WERI-Rb-1 (cell line): ENCODE results near the gene ZDHHC4.

Experiments used
- DNase-seq: peaks from one replicate; pipeline ENCODE4 v3.0.0-alpha.2; 2020
- H3K27ac ChIP-seq: fragments of 250-450 bp; sonication (Bioruptor Pico); 2 replicates; pipeline ENCODE4 v1.5.1; 2020; ENCODE audit warnings: mild to moderate bottlenecking, moderate library complexity
- H3K27me3 ChIP-seq: fragments of 250-450 bp; sonication (Bioruptor Pico); 2 replicates; pipeline ENCODE4 v1.5.1; 2021; ENCODE audit warnings: mild to moderate bottlenecking, low read depth, moderate library complexity; ENCODE audit not compliant: insufficient read depth, severe bottlenecking
- H3K36me3 ChIP-seq: fragments of 250-450 bp; sonication (Bioruptor Pico); 2 replicates; pipeline ENCODE4 v1.5.1; 2020; ENCODE audit warnings: mild to moderate bottlenecking, moderate library complexity
- H3K4me3 ChIP-seq: 2 replicates; pipeline ENCODE4 v1.5.1; 2011; ENCODE audit warnings: low read depth, mild to moderate bottlenecking, control low read depth, low read length
- H3K9me3 ChIP-seq: fragments of 250-450 bp; sonication (Bioruptor Pico); 2 replicates; pipeline ENCODE4 v1.5.1; 2021; ENCODE audit warnings: mild to moderate bottlenecking, moderate library complexity; ENCODE audit not compliant: severe bottlenecking
- TF ChIP-seq, protein P1 (sequence below): IDR thresholded peaks from 2 replicates; pipeline ENCODE4 v1.5.1; 2011; ENCODE audit warnings: low read depth, mild to moderate bottlenecking, control low read depth, inconsistent platforms, low read length

ZDHHC4 gene

DNA sequence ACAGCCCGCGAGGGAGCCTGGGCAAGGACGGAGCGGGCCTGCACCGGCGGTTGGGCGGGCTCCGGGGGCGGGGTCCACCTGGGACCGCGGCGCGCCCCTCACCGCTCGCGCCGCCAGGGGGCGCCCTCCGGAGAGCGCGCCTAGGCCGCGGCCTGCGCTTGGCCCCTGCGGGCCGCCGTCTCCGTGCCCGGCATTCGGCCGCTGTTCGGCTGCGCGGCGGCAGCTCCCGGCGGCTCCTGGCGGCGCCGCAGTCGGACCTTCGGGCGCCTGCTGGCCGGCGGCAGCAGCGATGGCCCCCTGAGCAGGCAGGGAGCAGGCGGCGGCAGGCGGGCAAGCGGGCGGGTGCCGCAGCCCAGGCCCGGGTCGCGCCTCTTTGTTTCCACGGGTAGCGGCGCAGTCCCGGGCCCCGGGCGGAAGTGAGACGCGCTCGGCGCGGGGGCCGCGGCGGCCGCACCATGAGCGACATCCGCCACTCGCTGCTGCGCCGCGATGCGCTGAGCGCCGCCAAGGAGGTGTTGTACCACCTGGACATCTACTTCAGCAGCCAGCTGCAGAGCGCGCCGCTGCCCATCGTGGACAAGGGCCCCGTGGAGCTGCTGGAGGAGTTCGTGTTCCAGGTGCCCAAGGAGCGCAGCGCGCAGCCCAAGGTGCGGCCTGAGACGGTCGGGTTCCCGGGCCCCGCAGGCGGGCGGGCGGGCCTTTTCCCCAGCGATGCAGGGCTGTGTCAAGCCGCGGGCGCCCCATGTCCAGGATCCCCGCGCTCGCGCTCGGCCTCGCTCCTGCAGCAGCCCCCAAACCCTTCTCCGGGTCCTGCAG is 12.8 kb downstream of the ZDHHC4 start, which contains the start of gene INTS15:
Gene INTS15 (plus strand): TSS at position 193 of the 816 bp plus-strand sequence. CDS start 263 bp downstream, at position 456.
- TF ChIP-seq, protein P1, sequence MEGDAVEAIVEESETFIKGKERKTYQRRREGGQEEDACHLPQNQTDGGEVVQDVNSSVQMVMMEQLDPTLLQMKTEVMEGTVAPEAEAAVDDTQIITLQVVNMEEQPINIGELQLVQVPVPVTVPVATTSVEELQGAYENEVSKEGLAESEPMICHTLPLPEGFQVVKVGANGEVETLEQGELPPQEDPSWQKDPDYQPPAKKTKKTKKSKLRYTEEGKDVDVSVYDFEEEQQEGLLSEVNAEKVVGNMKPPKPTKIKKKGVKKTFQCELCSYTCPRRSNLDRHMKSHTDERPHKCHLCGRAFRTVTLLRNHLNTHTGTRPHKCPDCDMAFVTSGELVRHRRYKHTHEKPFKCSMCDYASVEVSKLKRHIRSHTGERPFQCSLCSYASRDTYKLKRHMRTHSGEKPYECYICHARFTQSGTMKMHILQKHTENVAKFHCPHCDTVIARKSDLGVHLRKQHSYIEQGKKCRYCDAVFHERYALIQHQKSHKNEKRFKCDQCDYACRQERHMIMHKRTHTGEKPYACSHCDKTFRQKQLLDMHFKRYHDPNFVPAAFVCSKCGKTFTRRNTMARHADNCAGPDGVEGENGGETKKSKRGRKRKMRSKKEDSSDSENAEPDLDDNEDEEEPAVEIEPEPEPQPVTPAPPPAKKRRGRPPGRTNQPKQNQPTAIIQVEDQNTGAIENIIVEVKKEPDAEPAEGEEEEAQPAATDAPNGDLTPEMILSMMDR: peak; percentile 77
- Histone ChIP-seq H3K27me3 (no peaks in the 10 kb centered on the region), H3K36me3 (peaks cover 73% of the 10 kb centered on the region), H3K27ac (peak within 1 kb of the TSS; percentile 89), H3K4me3 (peak within 1 kb of the TSS; percentile 94), H3K9me3 (no peaks in the 10 kb centered on the region)
- DNase-seq: peak; percentile 74

DNA sequence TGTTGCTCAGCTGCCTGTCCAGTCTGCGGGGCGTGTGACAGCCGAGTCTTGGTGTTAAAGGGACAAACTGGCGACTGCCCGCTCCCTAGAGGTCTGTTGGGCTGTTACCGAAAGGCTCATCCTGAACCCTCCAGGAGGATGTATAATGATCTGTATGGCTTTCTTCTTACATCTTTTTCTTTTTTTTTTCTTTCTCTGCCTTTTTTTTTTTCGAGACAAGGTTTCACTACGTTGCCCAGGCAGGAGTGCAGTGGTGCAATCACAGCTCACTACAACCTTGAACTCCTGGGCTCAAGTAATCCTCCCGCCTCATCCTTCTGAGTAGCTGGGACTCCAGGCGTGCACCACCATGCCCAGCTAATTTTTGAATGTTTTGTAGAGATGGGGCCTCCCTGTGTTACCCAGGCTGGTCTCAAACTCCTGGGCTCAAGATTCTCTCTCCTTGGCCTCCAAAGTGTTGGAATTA is 13.4 kb downstream of the ZDHHC4 start:
- Histone ChIP-seq H3K27ac (peak overlapping the region; percentile 89), H3K4me3 (peak overlapping the region; percentile 94), H3K27me3 (no peaks in the 10 kb centered on the region), H3K36me3 (peaks cover 73% of the 10 kb centered on the region), H3K9me3 (no peaks in the 10 kb centered on the region)
- peak; percentile 49 for DNase-seq
- TF ChIP-seq, protein P1: no peak

DNA sequence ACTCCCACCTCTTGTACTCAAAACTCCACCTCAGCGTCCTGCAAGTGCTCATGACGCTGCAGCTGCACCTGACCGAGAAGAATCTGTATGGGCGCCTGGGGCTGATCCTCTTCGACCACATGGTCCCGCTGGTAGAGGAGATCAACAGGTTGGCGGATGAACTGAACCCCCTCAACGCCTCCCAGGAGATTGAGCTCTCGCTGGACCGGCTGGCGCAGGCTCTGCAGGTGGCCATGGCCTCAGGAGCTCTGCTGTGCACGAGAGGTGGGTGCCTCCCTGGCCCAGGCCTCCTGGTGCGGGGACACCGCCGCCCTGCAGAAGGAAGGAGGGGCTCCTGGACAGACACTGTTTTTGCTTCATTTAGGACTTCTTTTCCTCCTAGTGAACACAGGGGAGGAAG is 22.8 kb downstream of the ZDHHC4 start:
- Histone ChIP-seq H3K36me3 (peaks cover 89% of the 10 kb centered on the region), H3K27me3 (no peaks in the 10 kb centered on the region), H3K27ac (peak overlapping the region; percentile 98), H3K9me3 (no peaks in the 10 kb centered on the region), H3K4me3 (no peak overlapping the region)
- TF ChIP-seq, protein P1: no peak
- DNase-seq: peak; percentile 86

DNA sequence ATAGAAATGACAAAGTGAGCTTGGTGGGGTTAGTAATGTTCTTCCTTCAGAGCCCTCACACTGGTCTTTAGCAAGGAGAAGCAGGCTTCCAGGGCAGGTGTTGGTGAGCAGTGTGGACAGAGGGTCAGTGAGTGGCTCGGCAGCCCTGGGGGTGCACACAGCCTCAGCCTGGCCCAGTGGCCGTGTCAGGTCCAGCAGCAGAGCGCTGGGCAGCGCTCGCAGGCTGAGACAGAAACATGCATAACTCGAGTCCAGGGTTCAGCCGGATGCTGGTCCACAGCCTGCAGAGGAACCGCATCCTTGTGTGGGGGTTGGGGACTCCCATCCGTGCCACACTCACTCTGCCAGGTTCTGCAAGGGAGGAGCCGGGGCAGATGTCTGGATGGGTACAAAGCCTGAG is 27.2 kb downstream of the ZDHHC4 start:
- TF ChIP-seq, protein P1: no peak
- H3K36me3 ChIP-seq: peaks cover 78% of the 10 kb centered on the region
- no peak overlapping the region for H3K27ac ChIP-seq
- DNase-seq: no peak
- no peak overlapping the region for H3K4me3 ChIP-seq
- H3K9me3 ChIP-seq: no peaks in the 10 kb centered on the region
- H3K27me3 ChIP-seq: no peaks in the 10 kb centered on the region

DNA sequence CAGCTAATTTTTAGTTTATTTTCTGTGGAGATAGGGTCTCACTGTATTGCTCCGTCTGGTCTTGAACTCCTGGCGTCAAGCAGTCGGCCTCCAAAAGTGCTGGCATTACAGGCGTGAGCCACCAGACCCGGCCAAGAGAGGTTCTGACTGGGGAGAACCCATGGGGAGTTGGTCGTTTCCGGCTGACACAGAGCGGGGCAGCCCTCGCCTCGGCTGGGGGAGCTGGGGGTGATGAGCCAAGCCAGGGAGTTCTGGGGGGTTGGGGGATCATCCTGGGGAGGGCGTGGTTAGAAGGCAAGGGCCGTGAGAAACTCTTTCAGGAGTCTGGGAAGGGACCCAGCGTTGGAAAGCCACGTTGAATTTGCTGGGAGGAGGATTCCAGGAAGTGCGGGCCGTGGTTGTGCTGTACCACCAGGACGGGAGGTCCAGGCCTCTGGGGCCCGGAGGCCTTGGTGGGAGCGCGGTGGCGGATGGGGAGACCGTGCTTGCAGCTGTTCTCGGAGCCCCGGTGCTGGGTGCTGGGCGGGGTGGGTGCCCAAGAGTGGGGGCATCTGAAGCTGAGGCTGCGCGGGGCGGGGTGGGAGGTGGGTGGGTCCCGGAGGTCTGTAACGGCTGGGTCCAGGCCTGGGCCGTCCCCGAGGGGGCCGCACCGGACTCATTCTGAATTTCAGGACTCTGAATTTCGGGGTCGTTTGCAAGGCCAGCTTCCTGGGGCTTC is 29.8 kb downstream of the ZDHHC4 start:
- H3K9me3 ChIP-seq: no peaks in the 10 kb centered on the region
- no peak overlapping the region for H3K27ac ChIP-seq
- TF ChIP-seq, protein P1: no peak
- no peaks in the 10 kb centered on the region for H3K27me3 ChIP-seq
- no peak overlapping the region for H3K4me3 ChIP-seq
- peaks cover 54% of the 10 kb centered on the region for H3K36me3 ChIP-seq
- DNase-seq: no peak
